ENCODE data around the gene ACOT12. TPM values are rescaled to one million over a fixed set of nuclear protein-coding genes. Genes with fewer than 3 reads are reported as not detected.
A peak's percentile ranks its signal among the peaks of the same experiment; 100 is the strongest.
"Not testable (repeated sequence)": the region's sequence is repeated elsewhere in the genome, so short reads cannot be mapped to it uniquely, and the experiment has no call there.

ACOT12 gene
- 0.10 TPM in 1 of 2 replicates, not detected in the other for total RNA-seq

DNA sequence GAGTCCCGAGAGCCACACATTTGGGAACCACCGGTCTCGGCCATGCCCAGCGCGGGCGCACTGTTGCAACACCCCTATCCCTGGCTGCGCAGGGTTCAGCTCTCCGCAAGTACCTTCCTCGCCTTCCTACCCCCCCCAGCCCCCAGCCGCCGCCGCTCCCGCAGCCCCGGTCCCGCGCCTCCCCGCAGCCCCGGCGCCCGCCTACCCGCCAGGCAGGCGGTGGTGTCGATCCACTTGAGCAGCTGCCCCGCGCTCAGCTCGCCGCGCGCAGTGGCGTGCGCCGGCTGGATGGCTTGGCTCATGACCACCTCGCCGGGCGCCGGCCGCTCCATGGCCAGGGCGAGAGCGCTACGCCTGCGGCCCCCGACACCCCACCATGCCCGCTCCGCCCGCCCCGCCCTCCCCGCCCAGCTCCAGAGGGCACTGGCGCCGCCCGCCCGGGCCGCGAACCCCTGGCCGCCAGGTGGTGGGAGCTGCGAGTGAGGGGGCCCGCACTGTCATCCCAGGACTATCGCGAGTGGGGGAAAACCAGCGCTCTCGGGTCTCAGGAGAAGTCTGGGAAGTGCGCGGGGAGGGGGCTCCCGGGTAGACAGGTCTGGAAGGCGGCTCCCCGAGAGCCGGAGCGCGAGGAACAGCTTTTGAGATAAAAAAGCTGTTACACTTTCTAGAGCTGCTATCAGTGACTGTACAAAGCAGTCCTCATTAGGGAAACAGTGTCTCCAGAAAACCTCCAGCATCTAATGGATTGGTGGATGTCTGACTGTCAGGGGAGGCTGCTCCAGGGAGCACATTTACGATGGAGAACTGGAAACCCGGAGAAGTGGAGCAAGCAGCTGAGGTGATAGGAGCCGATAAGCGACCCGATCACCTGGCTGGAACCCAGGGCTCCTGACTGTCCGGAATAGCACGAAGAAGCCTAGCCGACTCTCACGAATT, at the start of gene ACOT12:
TSS of gene ACOT12 (minus strand) at position 352 of the 936 bp plus-strand sequence. CDS start at position 332, 20 bp downstream.
- DNase-seq (ENCODE audit: low read depth) = no peak

DNA sequence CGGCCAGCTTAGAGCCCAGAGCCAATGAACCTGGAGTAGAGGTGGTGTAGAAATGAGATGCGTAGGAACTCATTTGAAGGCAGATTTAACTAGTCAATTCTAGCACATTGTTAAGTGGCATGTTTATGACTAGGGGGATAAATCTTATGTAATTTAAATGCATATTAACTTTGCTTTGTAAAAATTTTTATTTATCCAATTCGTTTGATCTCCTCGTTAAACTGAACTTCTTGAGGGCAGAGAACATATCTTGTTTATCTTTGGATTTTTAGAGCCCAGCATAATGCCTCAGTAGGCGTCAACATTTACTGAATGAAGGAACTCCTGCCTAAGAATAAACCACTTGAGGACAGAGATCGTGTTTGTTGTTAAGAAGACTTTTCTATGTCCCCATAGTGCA, 41.1 kb upstream of the ACOT12 start:
- DNase-seq (ENCODE audit: low read depth) = no peak

DNA sequence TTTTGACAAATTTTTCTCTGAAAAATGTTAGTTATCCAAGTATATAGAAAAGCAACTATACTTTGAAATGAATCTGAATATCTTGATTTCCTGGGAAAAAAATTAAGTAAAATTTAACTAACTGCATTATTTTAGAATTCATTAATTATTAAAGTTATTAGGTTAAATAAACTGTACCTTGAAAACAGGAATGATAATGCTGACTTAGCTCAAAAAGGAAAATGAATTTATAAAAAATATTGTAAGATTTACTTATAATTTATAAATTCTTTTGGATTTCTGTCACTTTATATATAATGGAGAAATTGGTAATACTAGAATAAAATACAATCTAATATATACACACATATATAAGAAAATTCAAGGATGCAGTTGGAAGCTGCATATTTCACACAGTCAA, 36.1 kb upstream of the ACOT12 start:
- DNase-seq (ENCODE audit: low read depth) = no peak

DNA sequence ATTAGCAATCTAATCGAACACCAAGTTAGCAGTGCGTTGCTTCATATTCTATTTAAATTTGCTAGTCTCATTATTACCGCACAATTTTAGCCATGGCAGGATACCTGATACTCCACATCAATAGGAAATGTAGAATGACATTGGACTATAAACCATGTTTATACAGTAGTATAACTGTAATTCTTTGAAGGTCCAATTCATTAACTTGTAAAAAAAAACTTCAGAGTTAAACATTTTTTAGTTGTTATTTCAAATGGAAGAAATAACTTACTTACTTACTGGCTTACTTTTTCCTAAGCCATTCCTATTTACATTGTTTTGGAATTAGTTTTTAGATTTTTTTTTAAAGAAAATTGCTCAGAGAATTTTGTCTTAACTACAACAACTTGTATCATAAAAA, 35.4 kb upstream of the ACOT12 start:
- no peak for DNase-seq (ENCODE audit: low read depth)

DNA sequence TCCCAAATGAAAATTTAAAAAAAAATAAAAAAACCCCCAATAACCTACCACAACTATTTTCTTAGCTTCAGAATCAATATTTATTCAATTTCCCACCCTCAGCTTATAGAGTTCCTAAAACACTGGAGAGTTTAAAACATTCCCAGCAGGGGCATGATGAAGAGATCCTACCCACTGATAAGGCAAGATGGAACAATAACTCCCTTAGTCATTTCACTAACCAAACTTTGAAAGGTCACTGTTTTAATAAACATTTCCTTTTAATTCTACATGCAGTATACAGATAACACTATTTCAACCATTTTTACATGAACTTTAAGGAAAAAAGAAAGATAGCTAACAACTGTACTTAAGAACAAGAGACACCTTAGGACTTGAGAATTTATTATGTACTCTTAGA, 34.9 kb upstream of the ACOT12 start:
- DNase-seq (ENCODE audit: low read depth) = no peak

DNA sequence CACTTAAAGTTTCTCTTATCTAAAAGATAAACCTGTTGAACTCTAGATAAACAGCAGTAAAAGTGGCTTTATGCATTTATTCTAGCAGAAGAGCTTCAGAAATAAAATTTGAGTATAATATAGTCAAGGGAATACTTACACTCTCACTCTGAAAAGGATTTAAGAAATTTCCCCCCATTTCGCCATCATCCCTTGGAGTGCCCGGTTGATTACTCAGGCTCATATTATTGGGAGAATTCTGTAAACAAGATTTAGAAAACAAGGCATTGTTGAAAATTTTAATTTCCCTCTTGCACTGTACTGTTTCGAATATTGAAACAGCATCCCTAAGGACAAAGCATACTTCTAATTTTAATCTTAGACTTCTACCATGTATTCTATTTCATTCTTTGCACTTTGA, 34.5 kb upstream of the ACOT12 start:
- DNase-seq (ENCODE audit: low read depth) = no peak

DNA sequence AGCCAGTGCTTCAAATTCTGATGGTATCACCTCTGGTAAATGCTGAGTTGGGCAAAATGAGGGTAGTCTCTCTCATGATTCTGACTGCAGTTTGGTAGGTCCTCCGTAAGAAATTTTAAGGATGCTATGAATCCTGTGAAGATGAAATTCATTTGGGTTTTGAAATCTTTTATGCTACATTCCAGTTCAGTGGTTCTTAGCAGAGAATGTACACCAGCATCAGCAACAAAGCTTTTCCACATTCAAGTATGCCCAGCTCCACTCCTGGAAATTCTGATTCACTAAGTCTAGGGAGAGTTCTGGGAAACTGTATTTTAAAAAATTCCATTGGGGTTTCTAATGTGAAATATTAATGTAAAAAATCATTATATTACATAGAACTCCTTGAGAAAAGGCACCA, 33.6 kb upstream of the ACOT12 start:
- no peak for DNase-seq (ENCODE audit: low read depth)

DNA sequence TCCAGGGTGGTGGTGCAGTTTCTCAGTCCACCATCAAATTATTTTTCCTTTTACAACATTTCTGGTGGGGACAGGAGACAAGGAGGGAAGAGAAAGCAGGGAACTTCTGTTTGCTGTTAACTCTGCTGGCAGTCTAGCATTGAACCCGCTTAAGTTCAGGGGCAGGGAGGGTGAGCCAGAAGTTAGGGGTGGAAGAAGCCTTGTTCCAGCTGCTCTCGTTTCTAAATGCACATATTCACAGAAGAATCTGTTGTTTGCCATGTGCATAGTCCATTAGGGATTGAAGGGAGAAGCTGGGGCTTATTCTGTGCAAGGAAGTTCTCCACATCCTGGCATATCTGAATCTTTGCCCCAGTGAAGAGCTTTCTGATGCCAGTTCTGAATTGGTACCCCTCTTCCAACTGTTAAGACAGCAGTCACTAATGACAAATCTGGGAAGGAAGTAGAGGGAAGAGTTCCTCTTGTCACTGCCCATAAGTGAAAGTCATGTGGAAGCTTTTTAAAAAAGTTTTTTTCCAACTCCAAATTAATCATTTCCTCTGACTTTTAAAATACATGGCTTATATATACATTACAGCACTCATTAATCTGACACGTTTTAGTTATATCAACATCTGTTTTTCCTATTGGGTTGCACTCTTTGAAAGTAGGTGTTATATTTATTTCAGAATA, 32.6 kb upstream of the ACOT12 start:
- DNase-seq (ENCODE audit: low read depth) = no peak

DNA sequence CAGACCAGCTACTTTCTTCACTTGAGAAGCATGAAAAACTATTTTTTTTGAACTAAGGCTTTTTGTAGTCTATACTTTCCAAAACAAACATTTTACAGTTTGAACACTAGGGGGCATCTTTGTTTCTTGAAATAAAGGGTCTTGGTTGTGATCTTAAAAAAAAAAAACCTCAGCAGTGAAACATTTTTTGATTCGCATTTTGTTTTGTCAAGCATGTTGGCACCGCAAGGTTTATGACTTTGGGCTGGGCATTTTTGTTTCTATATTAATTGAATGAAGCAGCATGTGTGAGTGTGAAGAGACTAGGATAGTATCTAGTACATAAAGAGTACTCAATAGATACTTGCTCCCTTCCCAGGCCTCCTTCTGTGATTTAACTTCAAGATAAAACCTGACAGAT, 31.6 kb upstream of the ACOT12 start:
- peak; percentile 68 for DNase-seq (ENCODE audit: low read depth)

DNA sequence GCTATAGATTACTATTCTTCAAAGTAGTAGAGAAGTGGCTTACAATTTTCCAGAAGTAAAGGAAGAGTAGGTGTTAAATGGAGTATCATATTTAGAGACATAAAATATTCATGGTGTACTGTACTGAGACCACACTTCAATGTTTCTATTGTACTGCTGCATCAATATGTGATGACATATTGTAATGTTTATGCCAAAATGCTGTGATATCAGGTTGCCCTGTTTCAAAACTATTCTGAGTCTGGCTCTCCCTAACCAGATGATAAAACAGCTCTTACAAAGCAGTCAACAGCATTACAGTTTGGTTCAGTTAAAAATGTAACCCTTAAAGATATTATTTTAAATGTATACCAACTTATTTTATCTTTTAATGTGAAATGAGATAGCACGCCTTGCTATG, 30.8 kb upstream of the ACOT12 start:
- DNase-seq (ENCODE audit: low read depth) = no peak

DNA sequence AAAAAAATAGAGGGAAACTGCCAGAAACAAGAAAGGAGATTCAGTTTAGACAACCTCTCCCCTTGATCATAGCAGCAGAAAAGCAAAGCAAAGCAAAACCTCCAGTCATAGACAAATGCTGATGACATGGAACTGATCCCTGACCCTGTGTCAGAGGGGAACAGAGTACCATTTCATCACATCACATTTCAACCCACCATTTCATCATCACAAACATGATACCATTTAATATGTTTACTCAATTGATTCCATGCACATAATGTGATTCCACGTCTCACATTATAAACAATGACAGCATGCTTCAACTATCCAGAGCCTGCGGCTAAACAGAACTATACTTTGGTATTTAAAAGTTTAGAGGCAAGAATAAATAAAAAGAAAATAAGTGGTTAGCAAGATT, 28.7 kb upstream of the ACOT12 start:
- DNase-seq (ENCODE audit: low read depth) = peak; percentile 34

DNA sequence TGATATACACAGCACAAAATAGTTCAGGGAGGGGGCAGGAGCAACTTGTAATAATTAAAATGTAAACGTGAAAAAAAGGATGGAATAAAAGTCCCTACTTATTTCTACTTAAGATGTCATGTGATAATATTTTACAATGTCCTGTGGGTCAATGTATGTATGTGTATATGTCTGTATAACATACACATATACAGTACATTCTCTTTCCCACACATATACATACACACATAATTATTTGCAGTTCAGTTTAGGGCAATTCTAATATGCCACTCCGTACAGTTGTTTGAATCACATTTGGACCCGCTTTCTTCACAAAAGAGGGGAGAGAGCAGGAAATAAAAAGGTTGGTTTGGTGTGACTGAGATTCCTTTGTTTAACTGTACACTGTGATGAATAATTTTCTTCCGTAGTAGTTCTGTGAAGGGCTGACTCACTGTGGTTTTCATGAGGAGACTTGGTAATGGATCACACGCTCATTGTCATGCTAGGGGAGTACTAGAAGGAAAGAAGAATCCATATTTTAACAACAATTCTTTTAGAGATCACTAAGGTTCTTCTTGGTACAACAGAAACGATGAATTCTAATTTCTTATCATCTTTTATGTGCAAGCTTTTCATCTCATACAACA, 26.2 kb upstream of the ACOT12 start:
- peak; percentile 96 for DNase-seq (ENCODE audit: low read depth)

DNA sequence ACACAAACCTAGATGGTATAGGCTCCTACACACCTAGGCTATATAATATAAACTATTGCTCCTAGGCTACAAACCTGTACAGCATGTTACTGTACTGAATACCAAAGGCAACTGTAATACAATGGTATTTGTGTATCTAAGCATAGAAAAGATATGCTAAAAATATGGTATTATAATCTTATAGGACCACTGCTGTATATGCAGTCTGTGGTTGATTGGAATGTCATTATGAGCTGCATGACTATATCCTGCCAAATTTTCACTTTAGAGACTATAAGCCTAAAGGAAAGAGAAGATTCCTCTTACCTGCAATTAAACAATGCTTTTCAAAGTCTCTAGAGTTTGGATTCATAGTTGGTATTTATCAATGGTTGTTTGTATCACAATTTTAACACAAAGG, 24.7 kb upstream of the ACOT12 start:
- no peak for DNase-seq (ENCODE audit: low read depth)

DNA sequence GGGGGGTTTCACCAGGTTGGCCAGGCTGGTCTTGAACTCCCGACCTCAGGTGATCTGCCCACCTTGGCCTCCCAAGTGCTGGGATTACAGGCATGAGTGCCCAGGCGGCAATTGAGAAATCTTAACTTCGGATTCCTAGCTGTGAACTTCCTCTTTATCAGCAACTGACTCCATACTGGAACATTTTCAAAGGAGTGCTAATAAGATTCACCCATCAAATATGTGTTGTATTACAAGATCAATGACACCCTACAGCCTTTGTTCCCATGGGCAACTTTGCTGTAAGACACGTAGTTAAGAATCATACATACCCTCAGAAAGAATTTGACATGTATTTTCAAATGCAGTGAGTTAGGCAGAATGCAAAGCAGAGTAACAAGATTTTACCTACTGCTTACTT, 23.1 kb upstream of the ACOT12 start:
- no peak for DNase-seq (ENCODE audit: low read depth)

DNA sequence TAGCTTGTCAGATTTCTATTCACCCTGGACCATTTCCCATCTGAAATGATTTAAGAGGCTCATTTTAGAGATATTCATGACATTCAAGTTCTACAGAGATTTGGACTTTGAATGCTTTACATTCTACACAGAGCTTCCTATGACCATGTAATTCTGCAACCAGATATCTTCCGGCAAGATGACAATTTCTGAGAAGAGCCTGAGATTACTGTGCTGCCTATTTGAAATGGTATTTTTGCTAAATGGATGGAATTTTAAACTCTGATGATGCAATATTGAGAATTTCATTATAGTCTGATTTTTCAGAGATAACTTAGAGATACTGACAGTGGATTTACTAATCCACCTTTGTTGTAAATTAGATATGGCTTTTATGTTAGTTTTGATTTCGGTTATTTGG, 16.0 kb upstream of the ACOT12 start:
- no peak for DNase-seq (ENCODE audit: low read depth)

DNA sequence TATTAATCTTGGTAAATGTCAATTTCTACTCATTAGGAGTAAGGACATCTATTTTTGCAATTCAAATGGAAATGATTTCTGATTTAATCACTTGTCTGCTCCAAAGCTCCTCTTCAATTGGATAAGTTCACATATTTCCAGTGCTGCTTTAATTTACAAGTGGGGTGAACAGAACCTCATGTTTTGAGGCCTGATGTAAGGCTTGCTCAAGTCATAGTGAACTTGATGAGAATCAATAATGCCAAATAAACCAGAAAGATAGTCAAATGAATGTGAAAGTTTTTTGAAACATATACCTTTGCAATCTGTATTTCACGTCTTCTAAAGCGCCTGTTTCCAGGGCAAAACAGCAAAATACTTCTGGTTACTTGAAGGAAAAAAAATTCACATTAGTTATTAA, 15.4 kb upstream of the ACOT12 start:
- DNase-seq (ENCODE audit: low read depth) = peak; percentile 48

DNA sequence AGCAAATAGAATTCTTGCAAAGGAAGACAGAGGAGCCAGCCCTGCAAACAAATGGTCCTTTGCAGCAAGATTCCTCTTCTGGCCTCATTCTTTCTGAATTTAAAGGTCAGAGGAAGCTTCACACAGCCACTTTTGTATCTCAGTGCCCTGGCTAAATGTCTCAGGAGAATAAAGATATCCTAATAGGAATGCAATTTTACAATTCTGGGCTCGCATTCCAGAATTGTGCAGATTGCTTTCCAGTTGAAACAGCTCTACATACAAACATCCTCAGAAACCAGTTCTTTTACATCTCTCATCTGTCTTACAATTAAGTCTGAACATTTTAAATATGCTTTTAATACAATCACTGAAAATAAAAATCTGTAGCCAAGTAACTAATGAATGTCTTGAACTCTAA, 14.6 kb upstream of the ACOT12 start:
- DNase-seq (ENCODE audit: low read depth) = no peak

DNA sequence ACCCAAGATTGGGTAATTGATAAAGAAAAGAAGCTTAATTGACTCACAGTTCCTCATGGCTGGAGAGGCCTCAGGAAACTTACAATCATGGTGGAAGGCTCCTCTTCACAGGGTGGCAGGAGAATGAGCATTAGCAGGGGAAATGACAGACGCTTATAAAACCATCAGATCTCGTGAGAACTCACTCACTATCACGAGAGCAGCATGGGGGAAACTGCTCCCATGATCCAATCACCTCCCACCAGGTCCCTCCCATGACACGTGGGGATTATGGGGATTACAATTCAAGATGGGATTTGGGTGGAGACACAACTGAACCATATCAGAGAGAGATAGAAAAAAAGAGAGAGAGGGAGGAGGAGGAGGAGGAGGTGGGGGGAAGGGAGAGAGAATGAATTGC, 13.9 kb upstream of the ACOT12 start:
- not testable (repeated sequence) for DNase-seq (ENCODE audit: low read depth)

DNA sequence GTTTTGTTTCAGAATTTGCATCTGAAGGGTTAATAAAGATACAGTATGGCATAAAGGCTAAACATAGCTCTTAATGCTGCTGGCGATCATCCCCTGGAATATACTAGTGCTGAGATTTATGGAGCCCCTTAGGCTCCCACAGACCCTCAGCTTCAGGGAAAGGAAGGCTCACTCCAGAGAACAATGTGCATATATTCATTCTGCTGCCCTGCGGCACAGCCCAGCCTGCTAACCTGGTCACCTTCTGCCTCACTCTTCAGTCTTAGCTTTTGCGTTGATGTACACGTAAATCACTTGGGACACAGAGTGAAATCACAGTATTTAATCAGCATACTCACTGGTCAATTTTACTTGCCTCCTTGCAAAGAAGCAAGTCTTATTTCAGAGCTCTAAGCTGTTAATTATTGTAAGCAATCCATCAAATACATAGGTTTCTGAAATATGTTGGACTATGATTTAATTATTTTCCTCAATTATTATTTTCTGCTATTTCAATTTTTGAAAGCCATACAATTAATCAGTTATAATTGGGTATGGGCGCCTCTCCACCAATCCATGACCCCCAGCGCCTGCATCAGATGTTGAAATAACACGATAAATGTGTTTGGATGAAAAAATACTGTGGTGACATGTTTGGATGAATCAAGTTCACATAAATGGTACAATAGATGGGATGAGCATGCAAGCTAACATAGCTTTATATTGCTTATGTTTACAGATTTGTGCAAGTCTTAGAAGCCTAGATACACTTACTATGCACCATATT, 11.4 kb upstream of the ACOT12 start:
- no peak for DNase-seq (ENCODE audit: low read depth)

DNA sequence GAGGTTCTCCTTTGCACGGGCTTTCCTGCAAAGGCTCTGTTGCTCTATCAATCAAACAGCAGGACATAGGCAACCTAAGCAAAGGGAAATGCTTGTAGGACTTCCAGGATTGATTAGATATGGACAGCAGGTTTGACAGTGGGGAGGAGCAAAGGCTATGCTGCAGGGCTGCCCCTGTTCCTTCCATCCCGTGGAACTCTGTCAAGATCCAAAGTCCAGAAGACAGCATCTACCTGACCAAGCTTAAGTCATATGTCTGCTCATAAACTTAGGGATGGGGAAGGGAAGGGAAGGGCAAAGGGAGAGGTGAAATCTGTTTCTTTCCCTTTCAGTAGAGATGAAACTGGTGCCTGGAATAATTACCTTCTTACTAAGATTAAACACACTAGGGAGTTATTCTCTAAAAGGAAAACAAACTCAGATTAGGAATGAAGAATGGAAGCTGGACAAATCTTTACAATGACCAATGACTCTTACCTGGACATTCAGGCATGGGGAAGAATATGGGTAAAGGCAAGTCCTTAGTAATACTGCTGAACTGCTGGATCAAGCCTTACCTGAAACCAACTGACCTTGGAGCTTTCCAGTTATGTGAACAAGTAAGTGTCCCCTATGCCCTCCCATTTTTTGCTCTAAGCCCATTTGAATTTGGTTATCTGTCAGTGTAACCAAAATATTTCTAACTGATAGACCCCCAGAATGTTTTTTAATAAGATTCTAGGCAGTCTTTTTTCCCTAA, 8.4 kb upstream of the ACOT12 start:
- no peak for DNase-seq (ENCODE audit: low read depth)

DNA sequence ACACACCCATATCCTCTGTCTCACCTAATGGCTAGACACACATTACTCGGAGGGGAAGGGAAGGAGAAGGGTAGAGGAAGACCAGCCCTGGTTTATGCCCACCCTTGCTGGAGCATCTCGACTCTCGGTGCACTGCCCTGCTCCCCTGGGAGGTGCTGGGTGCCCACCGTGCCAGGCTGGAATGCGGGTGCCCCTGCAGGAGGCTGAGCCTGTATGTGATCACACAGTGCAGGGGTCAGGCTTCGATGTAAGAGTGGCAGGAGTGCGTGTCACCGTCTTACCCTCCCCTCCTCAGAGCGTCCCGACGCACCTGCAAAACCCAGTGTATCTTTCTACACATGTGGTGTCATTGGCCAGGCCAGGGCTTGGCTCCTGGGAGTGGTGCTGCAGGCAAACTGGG, 7.3 kb upstream of the ACOT12 start:
- no peak for DNase-seq (ENCODE audit: low read depth)
